Endothelial cell of umbilical vein (primary cell): Measurements from ENCODE around the gene HOXB3. TPM values are rescaled to one million over a fixed set of nuclear protein-coding genes. Genes with fewer than 3 reads are reported as not detected.

Experiments used
- BruUV-seq: library from RNA; stranded (reverse); fragments of 400-500 nt; replicated peaks from 2 replicates; lab custom pipeline; 2021; lab: Mats Ljungman, UMichigan
- CTCF ChIA-PET: fragments of 300-600, 350-600 bp; sonication (Branson Sonifier 250); formaldehyde crosslinking; loops from one replicate; lab custom pipeline; 2021; ENCODE audit warnings: antibody characterized with exemption, inconsistent platforms; lab: Charles Lee
- POLR2A ChIA-PET: fragments of 300-600, 350-600 bp; sonication (Branson Sonifier 250); formaldehyde crosslinking; loops from one replicate; lab custom pipeline; 2021; ENCODE audit warnings: antibody characterized with exemption, inconsistent platforms; lab: Charles Lee
- DNase-seq: peaks from one replicate; pipeline ENCODE4 v3.0.0-alpha.2; 2011; ENCODE audit warnings: low read depth, low spot score
- FAIRE-seq: peaks from 2 replicates; lab custom pipeline; 2011; peaks lifted over from hg19 to GRCh38; lab: Jason Lieb, UNC
- H2AFZ ChIP-seq: 2 replicates; pipeline ENCODE4 v1.6.0; 2012; ENCODE audit warnings: low read depth, low read length, control low read depth, inconsistent platforms
- H3K27ac ChIP-seq: 2 replicates; pipeline ENCODE4 v1.5.1; 2011; ENCODE audit warnings: low read depth, mild to moderate bottlenecking, control low read depth, low read length, moderate library complexity; ENCODE audit not compliant: insufficient read depth
- H3K27me3 ChIP-seq, 2 experiments: 2 replicates each; pipeline versions ENCODE4 v1.6.0 to v1.6.1; 2011; ENCODE audit warnings: low read length in 2 of 2, mixed read lengths in 1 of 2; ENCODE audit not compliant: control insufficient read depth in 2 of 2, insufficient read depth in 2 of 2
- H3K36me3 ChIP-seq, 2 experiments: 2 replicates in 1 of 2; 3 replicates in 1 of 2; pipeline ENCODE4 v1.5.1; 2011; ENCODE audit warnings: low read length in 2 of 2, mild to moderate bottlenecking in 1 of 2, moderate library complexity in 1 of 2; ENCODE audit not compliant: control insufficient read depth in 2 of 2, insufficient read depth in 2 of 2; ENCODE audit errors: extremely low read depth in 1 of 2
- H3K4me1 ChIP-seq: 3 replicates; pipeline ENCODE4 v1.5.1; 2011; ENCODE audit warnings: mild to moderate bottlenecking, low read length; ENCODE audit not compliant: control insufficient read depth, insufficient read depth; ENCODE audit errors: extremely low read depth
- H3K4me2 ChIP-seq: 2 replicates; pipeline ENCODE4 v1.6.1; 2011; ENCODE audit warnings: low read length, control low read depth, mixed read lengths; ENCODE audit not compliant: insufficient read depth
- H3K4me3 ChIP-seq, 3 experiments: fragments of 200-600 bp in 1 of 3; sonication (generic), shearing (Covaris generic) in 1 of 3; replicated peaks in 1 of 3; 2 replicates each; pipeline ENCODE4 v1.5.1; 2011 to 2016; ENCODE audit warnings: control low read depth in 3 of 3, low read length in 3 of 3, mild to moderate bottlenecking in 2 of 3, inconsistent platforms in 1 of 3, low read depth in 1 of 3, moderate library complexity in 1 of 3; ENCODE audit not compliant: insufficient read depth in 1 of 3
- H3K79me2 ChIP-seq: 2 replicates; pipeline ENCODE4 v1.6.0; 2012; ENCODE audit warnings: low read length, inconsistent platforms; ENCODE audit not compliant: control insufficient read depth, insufficient read depth
- H3K9ac ChIP-seq: replicated peaks from 2 replicates; pipeline ENCODE3; 2011; ENCODE audit warnings: low read length, control low read depth; ENCODE audit not compliant: insufficient read depth; ENCODE audit errors: extremely low read depth
- H3K9me1 ChIP-seq: replicated peaks from 3 replicates; pipeline ENCODE4 v1.6.0; 2011; ENCODE audit warnings: mild to moderate bottlenecking, low read length; ENCODE audit not compliant: control insufficient read depth, insufficient read depth; ENCODE audit errors: extremely low read depth
- H3K9me3 ChIP-seq: replicated peaks from 2 replicates; pipeline ENCODE4 v1.5.1; 2012; ENCODE audit warnings: low read length, inconsistent platforms; ENCODE audit not compliant: control insufficient read depth, insufficient read depth
- H4K20me1 ChIP-seq: replicated peaks from 2 replicates; pipeline ENCODE3; 2011; ENCODE audit warnings: mild to moderate bottlenecking, low read length; ENCODE audit not compliant: control insufficient read depth, insufficient read depth; ENCODE audit errors: extremely low read depth
- EZH2 ChIP-seq: IDR thresholded peaks from 2 replicates; pipeline ENCODE4 v1.6.1; 2012; ENCODE audit warnings: borderline replicate concordance, low read depth, mild to moderate bottlenecking, moderate library complexity, low read length, inconsistent platforms; ENCODE audit not compliant: severe bottlenecking
- FOS ChIP-seq: IDR thresholded peaks from 2 replicates; pipeline ENCODE4 v1.6.1; 2011; ENCODE audit warnings: mild to moderate bottlenecking, low read length, moderate library complexity, borderline replicate concordance; ENCODE audit not compliant: insufficient read depth
- POLR2A ChIP-seq: IDR thresholded peaks from 2 replicates; pipeline ENCODE4 v1.6.1; 2012; ENCODE audit warnings: low read depth, mild to moderate bottlenecking, control low read depth, low read length
- POLR2AphosphoS5 ChIP-seq: IDR thresholded peaks from 2 replicates; pipeline ENCODE4 v1.6.1; 2012; ENCODE audit warnings: low read depth, mild to moderate bottlenecking, control low read depth, low read length, moderate library complexity; ENCODE audit not compliant: insufficient read depth
- dilution Hi-C: fragments of 300-500 bp; cut with MboI; formaldehyde crosslinking; loops from one replicate; pipeline ENCODE4 v1.15.0; 2019; ENCODE audit warnings: low sequenced_read_pairs; ENCODE audit not compliant: extremely low pct_ligation_motif_present
- intact Hi-C: fragments of 100-400 bp; cut with micrococcal nuclease; formaldehyde crosslinking; loops from one replicate; pipeline ENCODE4 v1.10.0; 2022
- polyA plus RNA-seq, 4 experiments: library from polyadenylated mRNA; depleted of rRNA in 3 of 4; stranded (reverse) in 3 of 4; unstranded in 1 of 4; fragments of >200 nt; gene quantifications; 2 replicates each; pipeline versions ENCODE4 v1.2.1 to v1.2.3, GENCODE V29; 2011 to 2012; ENCODE audit warnings: missing spikeins in 1 of 4
- total RNA-seq: library from RNA; stranded (reverse); gene quantifications from 2 replicates; pipeline ENCODE4 v1.2.3, GENCODE V29; 2021
- TF ChIP-seq, protein P1 (sequence below), 2 donors: IDR thresholded peaks; 1 replicate in 1 of 2; 2 replicates in 1 of 2; pipeline ENCODE4 v1.5.1; 2011; ENCODE audit warnings: low read length in 2 of 2, mild to moderate bottlenecking in 2 of 2, moderate library complexity in 2 of 2, control low read depth in 1 of 2, inconsistent platforms in 1 of 2, low read depth in 1 of 2; ENCODE audit not compliant: insufficient read depth in 1 of 2; ENCODE audit errors: extremely low read depth in 1 of 2

Gene HOXB3
- total and polyA plus RNA-seq, 2 donors (not counting 3 experiments of a cell fraction or from before 2014, with no cell fraction given): 29.6 to 56.6 TPM

DNA sequence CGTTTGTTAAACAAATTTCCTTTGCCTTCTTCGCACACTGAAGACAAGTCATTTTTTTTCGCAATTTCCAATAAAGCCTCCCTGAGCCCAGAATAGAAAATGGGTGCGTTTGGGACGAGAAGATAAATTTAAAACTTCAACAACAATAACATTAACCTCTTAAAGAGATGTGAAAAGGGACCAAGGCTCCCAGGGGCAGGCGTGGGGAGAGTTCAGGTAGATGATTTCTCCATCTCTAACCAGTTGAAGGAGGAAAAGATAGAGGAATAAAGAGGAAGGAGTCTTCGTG, 10.6 kb downstream of the HOXB3 start:
- H2AFZ ChIP-seq: no peak overlapping the region
- dilution Hi-C loops (no loop called here), intact Hi-C loops (no loop called here)
- no peaks in the 10 kb centered on the region for H3K27me3 ChIP-seq
- POLR2A ChIA-PET: interaction anchor here (0.7 kb wide), 1 partner anchor 13 kb away, joined by 6 read pairs; no protein-coding TSS in a partner anchor
- H3K4me1 ChIP-seq: peaks cover 57% of the 10 kb centered on the region
- peaks cover 0 to 2% of the 10 kb centered on the region in 2 experiments for H3K36me3 ChIP-seq
- peak overlapping the region; percentile 51 to 69 (median 67) for H3K4me3 ChIP-seq
- H3K79me2 ChIP-seq: peaks cover 93% of the 10 kb centered on the region
- H3K9me3 ChIP-seq: no peaks in the 10 kb centered on the region
- DNase-seq: peak; percentile 77
- H3K9me1 ChIP-seq: no peaks in the 10 kb centered on the region
- TF ChIP-seq EZH2: no peak
- no peak for TF ChIP-seq FOS
- TF ChIP-seq POLR2AphosphoS5: no peak
- TF ChIP-seq POLR2A: no peak
- TF ChIP-seq, protein P1, sequence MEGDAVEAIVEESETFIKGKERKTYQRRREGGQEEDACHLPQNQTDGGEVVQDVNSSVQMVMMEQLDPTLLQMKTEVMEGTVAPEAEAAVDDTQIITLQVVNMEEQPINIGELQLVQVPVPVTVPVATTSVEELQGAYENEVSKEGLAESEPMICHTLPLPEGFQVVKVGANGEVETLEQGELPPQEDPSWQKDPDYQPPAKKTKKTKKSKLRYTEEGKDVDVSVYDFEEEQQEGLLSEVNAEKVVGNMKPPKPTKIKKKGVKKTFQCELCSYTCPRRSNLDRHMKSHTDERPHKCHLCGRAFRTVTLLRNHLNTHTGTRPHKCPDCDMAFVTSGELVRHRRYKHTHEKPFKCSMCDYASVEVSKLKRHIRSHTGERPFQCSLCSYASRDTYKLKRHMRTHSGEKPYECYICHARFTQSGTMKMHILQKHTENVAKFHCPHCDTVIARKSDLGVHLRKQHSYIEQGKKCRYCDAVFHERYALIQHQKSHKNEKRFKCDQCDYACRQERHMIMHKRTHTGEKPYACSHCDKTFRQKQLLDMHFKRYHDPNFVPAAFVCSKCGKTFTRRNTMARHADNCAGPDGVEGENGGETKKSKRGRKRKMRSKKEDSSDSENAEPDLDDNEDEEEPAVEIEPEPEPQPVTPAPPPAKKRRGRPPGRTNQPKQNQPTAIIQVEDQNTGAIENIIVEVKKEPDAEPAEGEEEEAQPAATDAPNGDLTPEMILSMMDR (IDR thresholded peaks at IDR 0.05; ENCODE audit: extremely low read depth in 1 of 2, insufficient read depth in 1 of 2, low read depth in 1 of 2, low read length in 2 of 2): no peak
- BruUV-seq: no TSS peak
- no peak for FAIRE-seq
- H3K4me2 ChIP-seq: peak overlapping the region; percentile 89
- no peaks in the 10 kb centered on the region for H4K20me1 ChIP-seq
- peak overlapping the region; percentile 71 for H3K27ac ChIP-seq
- CTCF ChIA-PET: interaction anchor here (0.6 to 1.2 kb wide), 4 partner anchors 12 to 229 kb away, joined by 3 to 6 read pairs (median 3); no protein-coding TSS in a partner anchor
- peak overlapping the region; percentile 55 for H3K9ac ChIP-seq
